Ishikawa (cell line): ENCODE data around the gene DHX35.

Source experiments
- CEBPB ChIP-seq: IDR thresholded peaks from 2 replicates; pipeline ENCODE4 v1.6.1; 2012
- RAD21 ChIP-seq: IDR thresholded peaks from 2 replicates; pipeline ENCODE4 v1.6.1; 2012; ENCODE audit warnings: low read depth
- TAF1 ChIP-seq: IDR thresholded peaks from 2 replicates; pipeline ENCODE4 v1.6.1; 2012; ENCODE audit warnings: low read depth, mild to moderate bottlenecking
- TF ChIP-seq, protein P1 (sequence below): IDR thresholded peaks from 2 replicates; pipeline ENCODE4 v1.6.1; 2012

DNA sequence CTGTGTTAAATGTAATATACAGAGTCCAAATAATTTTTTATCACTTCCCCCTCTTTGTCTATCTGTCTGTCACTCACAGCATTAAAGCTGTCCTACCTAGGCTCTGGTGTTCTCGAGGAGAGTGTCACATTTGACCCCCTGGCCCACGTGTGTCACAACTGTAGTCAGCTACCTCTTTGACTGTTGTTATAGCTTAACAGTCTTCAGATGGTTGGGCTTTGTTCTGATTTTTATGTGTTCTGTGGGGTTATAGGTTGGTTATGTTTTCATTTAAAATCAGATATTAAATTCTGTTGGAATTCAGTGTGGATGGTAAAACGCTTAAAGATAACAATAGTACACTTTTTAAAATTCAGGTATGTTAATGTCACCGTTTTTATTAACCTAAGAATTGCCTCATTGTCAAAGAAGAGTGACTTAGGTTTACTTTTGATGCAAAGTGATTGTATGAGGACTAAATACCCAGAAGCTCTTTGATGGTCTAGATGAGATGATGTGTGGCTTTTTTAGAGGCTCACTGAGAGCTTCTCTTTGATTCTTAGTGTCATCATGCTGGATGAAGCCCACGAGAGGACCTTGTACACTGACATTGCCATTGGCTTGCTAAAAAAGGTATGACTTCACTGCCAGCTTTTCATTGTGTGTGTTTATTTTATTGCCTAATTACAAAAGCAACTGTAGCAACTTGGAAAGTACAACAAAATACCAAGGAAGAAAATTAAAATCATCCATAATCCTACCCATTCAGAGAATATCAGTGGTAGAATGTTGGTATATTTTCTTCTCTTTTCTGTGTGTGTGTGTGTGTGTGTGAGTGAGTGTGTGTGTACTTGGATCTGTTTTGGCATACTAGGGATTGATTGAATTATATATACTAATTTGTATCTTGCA lies 29.9 kb downstream of the DHX35 start:
- no peak for TF ChIP-seq CEBPB
- TF ChIP-seq TAF1: no peak
- TF ChIP-seq, protein P1, sequence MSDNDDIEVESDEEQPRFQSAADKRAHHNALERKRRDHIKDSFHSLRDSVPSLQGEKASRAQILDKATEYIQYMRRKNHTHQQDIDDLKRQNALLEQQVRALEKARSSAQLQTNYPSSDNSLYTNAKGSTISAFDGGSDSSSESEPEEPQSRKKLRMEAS: no peak
- no peak for TF ChIP-seq RAD21
